OCI-M1 (cell line): Measurements from ENCODE around the gene FAR2.
A peak's percentile ranks its signal among the peaks of the same experiment; 100 is the strongest.
"Not testable (repeated sequence)": the region's sequence is repeated elsewhere in the genome, so short reads cannot be mapped to it uniquely, and the experiment has no call there.

Experiments
- DNase-seq: peaks from one replicate; lab custom pipeline; 2025; lab: John Stamatoyannopoulos, UW

Gene FAR2

GRCh38 chr12:29234552-29234951 lies 85.5 kb downstream of the FAR2 start:
- no peak for DNase-seq

DNA sequence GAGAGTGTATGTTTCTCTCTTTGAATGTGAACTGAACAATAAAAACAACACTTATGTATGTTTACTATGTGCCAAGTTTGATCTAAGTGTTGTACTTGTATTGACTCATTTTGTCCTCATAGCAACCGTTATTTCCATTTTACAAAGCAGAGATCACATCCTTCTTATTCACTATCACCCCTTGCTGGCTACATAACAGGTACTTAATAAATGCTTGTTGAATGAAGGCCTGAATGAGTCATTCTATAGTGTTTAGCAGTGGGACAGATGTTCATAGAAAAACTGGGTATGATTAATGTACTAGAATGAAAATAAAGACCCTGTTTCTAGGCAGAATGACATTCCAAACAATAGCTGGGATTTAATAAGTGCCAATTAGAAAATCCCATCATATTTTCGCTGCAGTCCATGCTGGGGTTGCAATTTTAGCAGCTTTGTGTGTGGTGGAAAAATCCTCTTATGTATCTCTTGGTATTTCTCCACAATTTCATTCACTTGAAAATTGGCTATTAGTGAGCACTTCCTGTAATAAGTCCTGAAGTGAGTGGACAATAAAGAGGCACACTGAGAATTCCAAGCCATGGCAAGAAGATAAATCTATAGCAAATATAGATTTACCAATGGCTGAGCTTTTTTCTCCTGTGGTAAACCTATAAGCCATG lies 86.0 kb downstream of the FAR2 start:
- DNase-seq: no peak

GRCh38 chr12:29238822-29239291 lies 89.8 kb downstream of the FAR2 start:
- DNase-seq: no peak

GRCh38 chr12:29239336-29239735 lies 90.3 kb downstream of the FAR2 start:
- DNase-seq: no peak

DNA sequence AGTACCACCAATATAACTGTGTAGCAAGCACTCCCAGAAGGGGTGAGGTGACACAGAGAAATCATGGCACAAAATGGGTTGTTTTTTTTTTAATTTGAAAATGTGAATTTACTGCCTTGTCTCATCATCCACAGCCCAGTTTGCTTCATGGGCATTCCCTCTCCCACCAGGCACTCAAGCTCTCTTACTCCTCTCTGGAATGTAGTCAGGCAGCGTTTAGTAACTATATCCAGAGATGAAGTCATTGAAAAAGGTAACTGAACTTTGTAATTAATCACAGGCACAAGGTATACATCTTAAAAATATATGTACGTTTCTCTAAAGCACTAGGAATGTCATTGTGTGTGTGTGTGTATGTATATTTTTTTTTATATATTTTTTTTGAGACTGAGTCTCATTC lies 91.4 kb downstream of the FAR2 start:
- no peak for DNase-seq

- DNase-seq: peak; percentile 63
Observed at GRCh38 chr12:29241821-29242591, 92.9 kb downstream of the FAR2 start.

- DNase-seq: peak; percentile 54
Observed at GRCh38 chr12:29242921-29243431, 93.9 kb downstream of the FAR2 start.

- no peak for DNase-seq
Observed at GRCh38 chr12:29244159-29244765, 95.2 kb downstream of the FAR2 start.

DNA sequence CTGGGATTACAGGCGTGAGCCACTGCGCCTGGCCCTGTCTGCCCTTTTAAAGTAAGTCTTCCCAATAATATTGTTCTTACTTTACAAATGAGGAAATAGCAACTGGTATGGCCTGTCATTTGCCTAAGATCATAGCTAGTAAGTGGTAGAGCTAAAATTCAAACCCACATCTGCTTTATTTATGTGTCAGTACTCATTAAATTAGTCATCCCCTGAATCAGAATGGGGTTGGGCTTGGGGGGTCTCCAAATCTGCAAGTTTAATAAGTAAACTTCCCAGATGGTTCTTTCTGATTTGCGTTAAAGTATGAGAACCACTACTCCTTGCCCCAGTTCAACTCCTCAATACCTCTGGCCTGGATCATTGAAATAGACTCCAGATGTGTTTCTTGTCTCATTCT lies 96.2 kb downstream of the FAR2 start:
- no peak for DNase-seq

DNA sequence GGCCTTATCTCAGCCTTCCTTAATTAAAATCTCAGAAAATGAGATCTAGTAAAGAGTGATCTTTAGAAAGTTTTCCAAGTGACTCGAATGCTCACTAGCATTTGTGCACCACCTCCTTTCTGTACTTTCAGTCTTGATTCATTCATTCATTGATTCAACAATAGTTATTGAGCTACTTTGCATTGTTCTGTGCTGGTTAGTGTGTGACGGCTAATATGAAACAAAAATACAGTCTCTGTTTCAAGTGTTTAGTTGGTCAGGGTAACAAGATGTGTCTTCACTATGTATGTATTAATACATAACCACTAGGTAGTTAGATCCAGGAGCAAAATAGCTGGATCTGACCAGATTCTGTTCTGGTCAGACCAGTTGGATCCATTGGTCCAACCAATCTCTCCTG lies 100.9 kb downstream of the FAR2 start:
- no peak for DNase-seq

DNA sequence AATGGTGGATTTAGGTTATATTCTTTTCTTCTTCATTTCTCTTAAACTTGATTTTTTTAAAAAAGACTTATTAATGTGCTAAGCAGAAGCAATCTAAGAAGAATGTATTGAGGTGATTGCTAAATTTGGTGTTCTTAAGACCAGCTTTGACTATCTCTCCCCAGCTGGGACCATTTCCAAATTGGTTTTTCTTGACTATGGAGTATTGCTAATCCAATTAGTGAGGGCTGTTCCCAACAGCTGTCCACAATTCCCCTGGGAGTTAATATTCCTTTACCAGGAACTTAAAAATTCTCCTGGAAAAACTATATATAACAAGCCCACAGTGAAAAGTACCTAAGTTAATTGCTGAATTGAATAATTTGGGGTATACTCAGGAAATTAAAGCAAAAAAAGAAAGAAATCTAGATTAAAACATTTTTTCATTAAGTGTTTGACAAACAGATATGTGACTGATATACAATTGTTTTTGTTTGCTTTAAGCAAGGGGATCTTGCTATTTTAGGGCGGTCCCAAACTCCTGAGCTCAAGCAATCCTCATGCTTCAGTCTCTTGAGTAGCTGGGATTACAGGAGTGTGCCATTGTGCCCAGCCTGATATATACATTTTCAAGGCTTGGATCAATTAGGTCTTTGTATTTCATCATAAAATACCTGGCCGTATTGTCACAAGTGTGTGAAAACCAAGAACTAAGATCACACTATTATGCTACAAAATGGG lies 105.0 kb downstream of the FAR2 start:
- peak; percentile 22 for DNase-seq

GRCh38 chr12:29255042-29255441 lies 106.0 kb downstream of the FAR2 start:
- DNase-seq: peak; percentile 90

DNA sequence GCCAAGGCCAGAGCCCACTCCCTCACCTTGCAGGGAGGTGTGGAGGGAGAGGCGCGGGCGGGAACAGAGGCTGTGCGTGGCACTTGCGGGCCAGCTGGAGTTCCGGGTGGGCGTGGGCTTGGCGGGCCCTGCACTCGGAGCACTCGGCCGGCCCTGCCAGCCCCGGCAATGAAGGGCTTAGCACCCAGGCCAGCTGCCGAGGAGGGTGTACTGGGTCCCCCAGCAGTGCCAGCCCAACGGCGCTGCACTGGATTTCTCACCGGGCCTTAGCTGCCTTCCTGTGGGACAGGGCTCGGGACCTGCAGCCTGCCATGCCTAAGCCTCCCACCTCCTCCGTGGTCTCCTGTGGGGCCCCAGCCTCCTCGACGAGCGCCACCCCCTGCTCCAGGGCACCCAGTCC lies 107.5 kb downstream of the FAR2 start:
- no peak for DNase-seq

- not testable (repeated sequence) for DNase-seq
Observed at GRCh38 chr12:29257687-29258086, 108.6 kb downstream of the FAR2 start.

DNA sequence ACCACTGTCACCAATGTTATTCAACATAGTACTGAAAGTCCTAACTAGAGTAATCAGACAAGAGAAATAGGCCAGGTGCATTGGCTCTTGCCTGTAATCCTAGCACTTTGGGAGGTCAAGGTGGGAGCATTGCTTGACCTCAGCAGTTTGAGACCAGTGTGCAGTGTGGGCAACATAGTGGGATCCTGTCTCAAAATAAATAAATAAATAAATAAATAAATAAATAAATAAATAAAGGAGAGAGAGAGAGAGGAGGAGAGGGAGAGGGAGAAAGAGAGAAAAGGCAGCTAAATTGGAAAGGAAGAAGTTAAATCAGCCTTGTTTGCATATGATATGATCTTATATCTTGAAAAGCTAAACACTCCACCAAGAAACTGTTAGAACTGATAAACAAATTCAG lies 115.3 kb downstream of the FAR2 start:
- DNase-seq: no peak

GRCh38 chr12:29269706-29270408 lies 120.8 kb downstream of the FAR2 start:
- DNase-seq: no peak

DNA sequence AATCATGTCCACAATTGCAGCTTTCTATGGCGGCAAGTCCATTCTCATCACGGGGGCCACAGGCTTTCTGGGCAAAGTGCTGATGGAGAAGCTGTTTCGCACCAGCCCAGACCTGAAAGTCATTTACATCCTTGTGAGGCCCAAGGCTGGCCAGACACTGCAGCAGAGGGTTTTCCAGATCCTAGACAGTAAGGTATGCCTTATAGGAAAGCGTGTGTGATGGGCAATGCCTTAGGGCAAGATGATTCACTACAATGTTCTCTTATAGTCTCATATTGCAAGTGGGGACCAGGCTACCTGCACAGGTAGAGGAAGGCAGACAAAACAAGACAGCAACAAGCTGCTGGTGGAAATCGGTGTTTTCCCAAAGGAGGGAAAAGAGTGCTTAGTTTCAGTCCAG lies 121.4 kb downstream of the FAR2 start:
- DNase-seq: no peak

DNA sequence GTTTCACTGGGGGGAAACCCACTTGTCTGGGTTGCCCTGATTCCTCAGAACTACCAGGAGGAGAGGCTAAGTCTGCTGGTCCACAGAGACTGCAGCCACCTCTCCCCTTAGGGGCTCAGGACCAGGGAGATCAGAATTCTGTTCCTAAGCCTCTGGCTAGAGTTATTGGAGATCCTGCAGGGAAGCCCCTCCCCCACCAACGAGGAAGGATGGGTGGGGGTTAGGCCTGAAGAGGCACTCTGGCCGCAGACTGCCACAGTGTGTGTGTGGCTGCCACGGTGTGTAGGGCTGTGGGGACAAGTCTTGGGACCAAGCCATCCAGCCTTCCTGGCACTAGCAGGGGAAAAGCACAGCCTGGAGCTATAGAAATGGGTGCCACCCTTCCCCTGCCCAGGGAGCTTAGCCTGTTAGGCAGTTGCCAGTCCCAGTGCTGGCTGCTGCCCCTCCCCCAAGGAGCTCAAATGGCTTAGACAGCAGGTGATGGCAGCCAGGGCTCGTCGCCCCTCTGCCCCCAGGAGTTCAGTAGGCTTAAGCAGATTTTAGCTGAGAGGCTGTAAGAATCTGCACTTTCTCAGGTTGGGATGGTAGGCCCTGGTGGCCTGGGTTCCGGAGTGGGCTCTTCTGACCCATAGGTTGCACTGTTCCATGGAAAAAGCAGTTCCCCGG lies 124.2 kb downstream of the FAR2 start:
- DNase-seq: no peak

- no peak for DNase-seq
Observed at GRCh38 chr12:29275834-29276233, 126.8 kb downstream of the FAR2 start.

- no peak for DNase-seq
Observed at GRCh38 chr12:29277231-29277630, 128.2 kb downstream of the FAR2 start.
